HEK293 (cell line): ENCODE measurements around the gene PDE10A.
A peak's percentile ranks its signal among the peaks of the same experiment; 100 is the strongest.

Source experiments
- CTCF ChIA-PET: fragments of 350-600 bp; formaldehyde crosslinking; extraction: SDS; loops from one replicate; lab custom pipeline; 2021; ENCODE audit warnings: antibody characterized with exemption; lab: Yijun Ruan, JAX
- POLR2A ChIA-PET: fragments of 300-600 bp; formaldehyde crosslinking; extraction: SDS; loops from one replicate; lab custom pipeline; 2020; ENCODE audit warnings: antibody characterized with exemption, inconsistent platforms; lab: Yijun Ruan, JAX
- H3K27ac ChIP-seq: fragments of 200-500 bp; sonication (Bioruptor generic); 2 replicates; pipeline ENCODE4 v1.5.1; 2014; ENCODE audit warnings: low read depth, low read length, control low read depth, inconsistent platforms; ENCODE audit errors: extremely low read depth
- H3K36me3 ChIP-seq, 2 experiments: fragments of 200-500 bp in 1 of 2; sonication (Bioruptor generic) in 1 of 2; 1 replicate in 1 of 2; 2 replicates in 1 of 2; pipeline ENCODE4 v1.5.1; 2014 to 2017; ENCODE audit warnings: inconsistent platforms in 2 of 2, low read length in 2 of 2; ENCODE audit not compliant: control insufficient read depth in 2 of 2, insufficient read depth in 1 of 2
- H3K4me1 ChIP-seq: fragments of 200-500 bp; sonication (Bioruptor generic); 2 replicates; pipeline ENCODE4 v1.5.1; 2014; ENCODE audit warnings: mild to moderate bottlenecking, low read length, inconsistent platforms; ENCODE audit not compliant: control insufficient read depth, insufficient read depth
- H3K4me3 ChIP-seq: 2 replicates; pipeline ENCODE4 v1.5.1; 2011; ENCODE audit warnings: low read depth, mild to moderate bottlenecking, control low read depth, low read length, moderate library complexity
- H3K9me3 ChIP-seq: fragments of 200-500 bp; sonication (Bioruptor generic); 2 replicates; pipeline ENCODE4 v1.5.1; 2014; ENCODE audit warnings: low read depth, low read length, inconsistent platforms; ENCODE audit not compliant: control insufficient read depth, insufficient read depth
- GLIS1 ChIP-seq: fragments of 450-650 bp; formaldehyde crosslinking; IDR thresholded peaks from 2 replicates; pipeline ENCODE4 v1.5.1; 2016; ENCODE audit warnings: missing biosample characterization, missing genetic modification characterization
- GLIS2 ChIP-seq: fragments of 450-650 bp; formaldehyde crosslinking; IDR thresholded peaks from 2 replicates; pipeline ENCODE4 v1.5.1; 2016; ENCODE audit warnings: missing biosample characterization, missing genetic modification characterization
- IKZF3 ChIP-seq: fragments of 450-650 bp; IDR thresholded peaks from 2 replicates; pipeline ENCODE4 v1.5.0; 2018; ENCODE audit warnings: missing biosample characterization, mild to moderate bottlenecking, missing genetic modification characterization, moderate library complexity
- KLF1 ChIP-seq: fragments of 450-650 bp; formaldehyde crosslinking; IDR thresholded peaks from 2 replicates; pipeline ENCODE4 v1.5.1; 2016; ENCODE audit warnings: missing biosample characterization, missing genetic modification characterization
- RBAK ChIP-seq: fragments of 450-650 bp; formaldehyde crosslinking; IDR thresholded peaks from 2 replicates; pipeline ENCODE4 v1.5.1; 2016; ENCODE audit warnings: missing biosample characterization, missing genetic modification characterization
- WT1 ChIP-seq: fragments of 450-650 bp; formaldehyde crosslinking; IDR thresholded peaks from 2 replicates; pipeline ENCODE4 v1.5.1; 2016; ENCODE audit warnings: missing biosample characterization, missing genetic modification characterization
- ZBTB20 ChIP-seq: fragments of 450-650 bp; formaldehyde crosslinking; IDR thresholded peaks from 2 replicates; pipeline ENCODE4 v1.5.1; 2016; ENCODE audit warnings: missing biosample characterization, missing genetic modification characterization
- ZBTB8A ChIP-seq: fragments of 450-650 bp; formaldehyde crosslinking; IDR thresholded peaks from 2 replicates; pipeline ENCODE4 v1.5.1; 2016; ENCODE audit warnings: missing biosample characterization, missing genetic modification characterization
- ZEB2 ChIP-seq: fragments of 450-650 bp; formaldehyde crosslinking; IDR thresholded peaks from 2 replicates; pipeline ENCODE4 v1.5.1; 2016; ENCODE audit warnings: missing biosample characterization, missing genetic modification characterization
- ZFP41 ChIP-seq: fragments of 450-650 bp; formaldehyde crosslinking; IDR thresholded peaks from 2 replicates; pipeline ENCODE4 v1.5.1; 2016; ENCODE audit warnings: missing biosample characterization, missing genetic modification characterization, borderline replicate concordance
- ZIC2 ChIP-seq: fragments of 450-650 bp; formaldehyde crosslinking; IDR thresholded peaks from 2 replicates; pipeline ENCODE4 v1.5.1; 2016; ENCODE audit warnings: missing biosample characterization, missing genetic modification characterization
- ZNF23 ChIP-seq: fragments of 450-650 bp; formaldehyde crosslinking; IDR thresholded peaks from 2 replicates; pipeline ENCODE4 v1.5.1; 2016; ENCODE audit warnings: missing biosample characterization, missing genetic modification characterization, borderline replicate concordance
- ZNF239 ChIP-seq: fragments of 450-650 bp; formaldehyde crosslinking; IDR thresholded peaks from 2 replicates; pipeline ENCODE4 v1.5.1; 2016; ENCODE audit warnings: missing biosample characterization, missing genetic modification characterization
- ZNF248 ChIP-seq: fragments of 450-650 bp; formaldehyde crosslinking; IDR thresholded peaks from 2 replicates; pipeline ENCODE4 v1.5.1; 2017; ENCODE audit warnings: missing biosample characterization, missing genetic modification characterization
- ZNF292 ChIP-seq: fragments of 450-650 bp; formaldehyde crosslinking; IDR thresholded peaks from 2 replicates; pipeline ENCODE4 v1.5.1; 2016; ENCODE audit warnings: low read depth, missing biosample characterization, missing genetic modification characterization, borderline replicate concordance
- ZNF335 ChIP-seq: fragments of 450-650 bp; formaldehyde crosslinking; conservative IDR thresholded peaks from 2 replicates; pipeline ENCODE4 v1.5.1; 2016; ENCODE audit warnings: missing biosample characterization, missing genetic modification characterization
- ZNF398 ChIP-seq: fragments of 450-650 bp; formaldehyde crosslinking; IDR thresholded peaks from 2 replicates; pipeline ENCODE4 v1.5.1; 2017; ENCODE audit warnings: missing biosample characterization, missing genetic modification characterization
- ZNF423 ChIP-seq: fragments of 450-650 bp; formaldehyde crosslinking; IDR thresholded peaks from 2 replicates; pipeline ENCODE4 v1.5.1; 2016; ENCODE audit warnings: missing biosample characterization, missing genetic modification characterization
- ZNF664 ChIP-seq: fragments of 450-650 bp; formaldehyde crosslinking; IDR thresholded peaks from 2 replicates; pipeline ENCODE4 v1.5.1; 2016; ENCODE audit warnings: missing biosample characterization, missing genetic modification characterization
- ZNF677 ChIP-seq: fragments of 450-650 bp; IDR thresholded peaks from 2 replicates; pipeline ENCODE4 v1.5.0; 2018; ENCODE audit warnings: missing biosample characterization, mild to moderate bottlenecking, missing genetic modification characterization, moderate library complexity
- ZNF701 ChIP-seq: fragments of 450-650 bp; formaldehyde crosslinking; IDR thresholded peaks from 2 replicates; pipeline ENCODE4 v1.5.1; 2016; ENCODE audit warnings: missing biosample characterization, missing genetic modification characterization
- ZNF747 ChIP-seq: fragments of 450-650 bp; formaldehyde crosslinking; IDR thresholded peaks from 2 replicates; pipeline ENCODE4 v1.5.1; 2016; ENCODE audit warnings: missing biosample characterization, missing genetic modification characterization
- ZSCAN16 ChIP-seq: fragments of 450-650 bp; formaldehyde crosslinking; IDR thresholded peaks from 2 replicates; pipeline ENCODE4 v1.5.1; 2016; ENCODE audit warnings: missing biosample characterization, missing genetic modification characterization
- TF ChIP-seq, protein P1 (sequence below): fragments of 450-650 bp; formaldehyde crosslinking; IDR thresholded peaks from 2 replicates; pipeline ENCODE4 v1.5.1; 2016; ENCODE audit warnings: missing biosample characterization, missing genetic modification characterization
- TF ChIP-seq, protein P2 (sequence below): fragments of 450-650 bp; formaldehyde crosslinking; IDR thresholded peaks from 2 replicates; pipeline ENCODE4 v1.5.1; 2016; ENCODE audit warnings: missing biosample characterization, missing genetic modification characterization
- TF ChIP-seq, protein P3 (sequence below): sonication (generic); formaldehyde crosslinking; IDR thresholded peaks from 2 replicates; pipeline ENCODE4 v1.8.1; 2022; ENCODE audit warnings: mild to moderate bottlenecking, moderate library complexity, missing genetic modification reagents

PDE10A gene

GRCh38 chr6:165653196-165653595, 9.8 kb downstream of the PDE10A start:
- Histone ChIP-seq H3K4me3 (no peak overlapping the region), H3K9me3 (no peaks in the 10 kb centered on the region), H3K27ac (no peak overlapping the region), H3K36me3 (no peaks in the 10 kb centered on the region), H3K4me1 (peaks cover 31% of the 10 kb centered on the region)
- POLR2A ChIA-PET, result no interaction called here
- CTCF ChIA-PET, result no interaction called here
- TF ChIP-seq, protein P1, sequence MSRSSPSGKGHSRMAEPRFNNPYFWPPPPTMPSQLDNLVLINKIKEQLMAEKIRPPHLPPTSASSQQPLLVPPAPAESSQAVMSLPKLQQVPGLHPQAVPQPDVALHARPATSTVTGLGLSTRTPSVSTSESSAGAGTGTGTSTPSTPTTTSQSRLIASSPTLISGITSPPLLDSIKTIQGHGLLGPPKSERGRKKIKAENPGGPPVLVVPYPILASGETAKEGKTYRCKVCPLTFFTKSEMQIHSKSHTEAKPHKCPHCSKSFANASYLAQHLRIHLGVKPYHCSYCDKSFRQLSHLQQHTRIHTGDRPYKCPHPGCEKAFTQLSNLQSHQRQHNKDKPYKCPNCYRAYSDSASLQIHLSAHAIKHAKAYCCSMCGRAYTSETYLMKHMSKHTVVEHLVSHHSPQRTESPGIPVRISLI (tag by site-specific recombination), result no peak
- TF ChIP-seq ZNF248 (tag by site-specific recombination), result no peak
- no peak for TF ChIP-seq ZNF239 (tag by site-specific recombination)
- no peak for TF ChIP-seq ZSCAN16 (tag by site-specific recombination)
- TF ChIP-seq ZBTB20 (tag by site-specific recombination), result no peak

- POLR2A ChIA-PET, result no interaction called here
- H3K4me1 ChIP-seq, result peaks cover 27% of the 10 kb centered on the region
- H3K4me3 ChIP-seq, result no peak overlapping the region
- CTCF ChIA-PET, result no interaction called here
- no peaks in the 10 kb centered on the region for H3K36me3 ChIP-seq
- no peak for TF ChIP-seq ZFP41 (tag by site-specific recombination)
- no peak for TF ChIP-seq ZNF398 (tag by site-specific recombination)
- no peak for TF ChIP-seq ZNF664 (tag by site-specific recombination)
- TF ChIP-seq ZNF677 (tag by site-specific recombination), result no peak
- TF ChIP-seq, protein P2, sequence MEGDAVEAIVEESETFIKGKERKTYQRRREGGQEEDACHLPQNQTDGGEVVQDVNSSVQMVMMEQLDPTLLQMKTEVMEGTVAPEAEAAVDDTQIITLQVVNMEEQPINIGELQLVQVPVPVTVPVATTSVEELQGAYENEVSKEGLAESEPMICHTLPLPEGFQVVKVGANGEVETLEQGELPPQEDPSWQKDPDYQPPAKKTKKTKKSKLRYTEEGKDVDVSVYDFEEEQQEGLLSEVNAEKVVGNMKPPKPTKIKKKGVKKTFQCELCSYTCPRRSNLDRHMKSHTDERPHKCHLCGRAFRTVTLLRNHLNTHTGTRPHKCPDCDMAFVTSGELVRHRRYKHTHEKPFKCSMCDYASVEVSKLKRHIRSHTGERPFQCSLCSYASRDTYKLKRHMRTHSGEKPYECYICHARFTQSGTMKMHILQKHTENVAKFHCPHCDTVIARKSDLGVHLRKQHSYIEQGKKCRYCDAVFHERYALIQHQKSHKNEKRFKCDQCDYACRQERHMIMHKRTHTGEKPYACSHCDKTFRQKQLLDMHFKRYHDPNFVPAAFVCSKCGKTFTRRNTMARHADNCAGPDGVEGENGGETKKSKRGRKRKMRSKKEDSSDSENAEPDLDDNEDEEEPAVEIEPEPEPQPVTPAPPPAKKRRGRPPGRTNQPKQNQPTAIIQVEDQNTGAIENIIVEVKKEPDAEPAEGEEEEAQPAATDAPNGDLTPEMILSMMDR (tag by site-specific recombination), result no peak
- TF ChIP-seq ZEB2 (tag by site-specific recombination), result no peak
- no peaks in the 10 kb centered on the region for H3K9me3 ChIP-seq
- no peak overlapping the region for H3K27ac ChIP-seq
Measured at GRCh38 chr6:165652766-165653165, 10.3 kb downstream of the PDE10A start.

- ChIA-PET POLR2A (interaction anchor here (0.7 kb wide), 1 partner anchor 25 kb away, joined by 3 read pairs; no protein-coding TSS in a partner anchor), CTCF (interaction anchor here (0.8 kb wide), 1 partner anchor 10 kb away, joined by 4 read pairs; no protein-coding TSS in a partner anchor)
- no peak overlapping the region; the same call in 1 of the 2 replicates for H3K27ac ChIP-seq
- no peaks in the 10 kb centered on the region for H3K36me3 ChIP-seq
- no peaks in the 10 kb centered on the region for H3K9me3 ChIP-seq
- H3K4me3 ChIP-seq, result no peak overlapping the region
- peaks cover 22% of the 10 kb centered on the region for H3K4me1 ChIP-seq
- TF ChIP-seq ZNF701 (tag by site-specific recombination), result no peak
- no peak for TF ChIP-seq ZNF747 (tag by site-specific recombination)
- TF ChIP-seq ZNF292, result no peak
- TF ChIP-seq ZNF23 (tag by site-specific recombination), result no peak
- TF ChIP-seq WT1 (tag by site-specific recombination), result no peak
- TF ChIP-seq IKZF3, result peak; percentile 77
- no peak for TF ChIP-seq RBAK
- TF ChIP-seq KLF1 (tag by site-specific recombination), result no peak
- TF ChIP-seq, protein P3, sequence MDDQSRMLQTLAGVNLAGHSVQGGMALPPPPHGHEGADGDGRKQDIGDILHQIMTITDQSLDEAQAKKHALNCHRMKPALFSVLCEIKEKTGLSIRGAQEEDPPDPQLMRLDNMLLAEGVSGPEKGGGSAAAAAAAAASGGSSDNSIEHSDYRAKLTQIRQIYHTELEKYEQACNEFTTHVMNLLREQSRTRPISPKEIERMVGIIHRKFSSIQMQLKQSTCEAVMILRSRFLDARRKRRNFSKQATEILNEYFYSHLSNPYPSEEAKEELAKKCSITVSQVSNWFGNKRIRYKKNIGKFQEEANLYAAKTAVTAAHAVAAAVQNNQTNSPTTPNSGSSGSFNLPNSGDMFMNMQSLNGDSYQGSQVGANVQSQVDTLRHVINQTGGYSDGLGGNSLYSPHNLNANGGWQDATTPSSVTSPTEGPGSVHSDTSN, result no peak
- TF ChIP-seq ZNF423 (tag by site-specific recombination), result no peak
- TF ChIP-seq ZBTB8A (tag by site-specific recombination), result no peak
- TF ChIP-seq GLIS2 (tag by site-specific recombination), result no peak
- TF ChIP-seq ZNF335 (tag by site-specific recombination), result 0 out of 2 replicates have a peak, but pooled peaks have one; percentile 14
- TF ChIP-seq ZIC2, result no peak
- TF ChIP-seq GLIS1 (tag by site-specific recombination), result no peak
Measured at GRCh38 chr6:165649166-165650137, 13.6 kb downstream of the PDE10A start.
